SK-N-SH (cell line): ENCODE data around the gene LCN9.

Experiments used
- CTCF ChIP-seq: fragments of 200-600 bp; sonication (generic); IDR thresholded peaks from 2 replicates; pipeline ENCODE4 v1.6.1; 2017; ENCODE audit warnings: antibody characterized with exemption, mild to moderate bottlenecking, moderate library complexity
- SMC3 ChIP-seq: IDR thresholded peaks from 2 replicates; pipeline ENCODE4 v1.6.1; 2012; ENCODE audit warnings: low read depth, low read length, improper control_type of control experiment

GRCh38 chr9:135715056-135715595 is 52.0 kb downstream of the LCN9 start:
- TF ChIP-seq SMC3 (no peak), CTCF (no peak)
